Stimulated activated CD4-positive, alpha-beta T cell treated with anti-CD3 and anti-CD28 coated beads, Interleukin-4, amount 100 ng/mL, for 24 hours (primary cell): ENCODE measurements around the gene ENOX2.
"Not testable (repeated sequence)": the region's sequence is repeated elsewhere in the genome, so short reads cannot be mapped to it uniquely, and the experiment has no call there.

Experiments used
- DNase-seq: peaks from one replicate; pipeline ENCODE4 v3.0.0-alpha.2; 2020

ENOX2 gene, protein sequence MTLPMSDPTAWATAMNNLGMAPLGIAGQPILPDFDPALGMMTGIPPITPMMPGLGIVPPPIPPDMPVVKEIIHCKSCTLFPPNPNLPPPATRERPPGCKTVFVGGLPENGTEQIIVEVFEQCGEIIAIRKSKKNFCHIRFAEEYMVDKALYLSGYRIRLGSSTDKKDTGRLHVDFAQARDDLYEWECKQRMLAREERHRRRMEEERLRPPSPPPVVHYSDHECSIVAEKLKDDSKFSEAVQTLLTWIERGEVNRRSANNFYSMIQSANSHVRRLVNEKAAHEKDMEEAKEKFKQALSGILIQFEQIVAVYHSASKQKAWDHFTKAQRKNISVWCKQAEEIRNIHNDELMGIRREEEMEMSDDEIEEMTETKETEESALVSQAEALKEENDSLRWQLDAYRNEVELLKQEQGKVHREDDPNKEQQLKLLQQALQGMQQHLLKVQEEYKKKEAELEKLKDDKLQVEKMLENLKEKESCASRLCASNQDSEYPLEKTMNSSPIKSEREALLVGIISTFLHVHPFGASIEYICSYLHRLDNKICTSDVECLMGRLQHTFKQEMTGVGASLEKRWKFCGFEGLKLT

DNA sequence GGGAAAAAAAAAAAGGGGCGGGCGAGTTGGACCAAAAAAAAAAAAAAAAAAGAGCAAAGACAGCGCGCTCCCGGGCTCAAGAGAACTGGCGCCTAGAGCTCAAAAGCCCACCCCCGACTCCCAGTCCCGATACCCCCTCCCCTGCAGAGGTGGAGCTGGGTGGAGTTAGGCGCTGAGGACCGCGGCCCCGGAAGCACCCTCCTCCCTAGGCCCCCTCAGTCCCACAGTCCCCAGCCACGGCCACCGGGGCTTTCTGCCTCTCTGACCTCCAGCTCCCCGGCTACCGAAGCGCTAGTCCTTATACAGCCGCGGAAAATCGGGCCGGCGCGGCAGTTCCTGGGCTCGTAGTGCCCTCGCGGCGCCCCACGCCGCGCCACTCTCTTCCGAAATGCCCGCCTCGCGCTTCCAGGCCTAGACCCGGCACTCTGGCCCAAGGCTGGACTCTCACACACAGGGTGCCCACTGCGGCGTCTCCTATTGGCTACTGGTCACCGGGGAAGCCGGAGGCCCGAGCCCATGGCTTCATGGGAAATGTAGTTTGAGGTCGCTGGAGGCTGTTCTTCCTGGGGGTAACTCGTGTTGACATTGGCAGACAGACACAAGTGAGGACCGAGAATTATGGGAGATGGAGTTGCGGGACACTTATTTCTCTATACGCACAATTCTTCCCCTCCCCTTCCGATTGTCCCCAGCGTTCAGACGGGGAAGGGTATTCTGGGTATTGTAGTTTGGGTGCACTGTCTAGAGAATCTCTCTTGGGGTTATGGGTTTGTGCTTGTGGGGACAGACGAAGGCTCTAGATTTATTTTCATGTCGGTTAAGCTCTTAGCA is at the start of gene ENOX2:
TSS of gene ENOX2 (minus strand) at position 427 of the 831 bp plus-strand sequence. CDS start 199,993 bp downstream, outside the sequence.
- peak; percentile 84 for DNase-seq

DNA sequence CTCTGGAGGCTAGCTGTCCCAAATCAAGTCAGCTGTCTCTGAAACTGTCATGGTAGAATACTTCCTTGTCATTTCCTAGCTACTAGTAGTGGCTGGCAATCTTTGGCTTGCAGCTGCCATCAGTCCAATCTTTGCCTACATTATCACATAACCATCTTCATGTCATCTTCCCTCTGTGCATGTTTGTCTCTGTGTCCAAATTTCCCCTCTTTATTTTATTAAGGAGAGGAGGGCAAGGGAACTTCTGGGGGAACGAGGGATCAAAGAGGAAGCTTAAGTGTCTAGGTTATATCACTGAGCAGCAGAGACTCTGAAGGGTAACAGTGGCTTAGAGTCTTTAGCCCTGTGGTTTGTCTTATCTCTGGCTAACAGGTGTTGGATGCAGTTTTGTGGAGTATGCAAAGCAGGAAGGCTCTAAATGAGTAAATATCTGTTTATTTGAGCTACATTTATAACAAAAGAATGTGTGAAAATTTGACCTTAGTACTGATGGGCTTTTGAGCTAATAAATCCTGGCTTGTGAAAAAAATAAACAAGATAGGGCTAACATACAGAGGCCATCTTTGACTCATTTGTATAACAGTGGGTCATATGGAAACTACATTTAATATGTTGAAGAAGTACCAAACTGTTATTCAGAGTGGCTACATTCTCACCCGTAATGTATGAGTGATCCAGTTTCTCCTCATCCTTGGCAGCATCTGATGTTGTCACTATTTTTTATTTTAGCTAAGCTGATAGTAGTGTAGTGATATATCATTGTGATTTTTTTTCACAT is 49.4 kb upstream of the ENOX2 start:
- DNase-seq = no peak

DNA sequence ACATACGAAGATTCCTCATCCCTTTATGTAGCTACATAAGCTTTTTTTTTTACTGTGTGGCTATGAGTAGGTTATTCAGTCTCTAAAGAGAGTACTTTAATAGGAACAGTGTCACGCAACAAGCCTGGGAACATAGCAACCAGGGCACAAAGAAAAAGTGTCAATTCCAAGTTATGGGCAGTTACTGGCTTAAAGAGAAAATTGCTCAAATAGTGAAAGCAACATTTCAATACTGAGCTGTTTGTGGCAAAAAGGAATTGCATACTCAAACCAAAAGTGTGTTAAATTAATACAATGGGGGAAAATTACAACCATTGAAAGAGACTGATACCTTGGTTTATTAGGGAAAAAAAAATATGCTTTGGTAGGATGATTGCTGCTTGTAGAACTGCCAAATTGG is 41.2 kb upstream of the ENOX2 start:
- no peak for DNase-seq

DNA sequence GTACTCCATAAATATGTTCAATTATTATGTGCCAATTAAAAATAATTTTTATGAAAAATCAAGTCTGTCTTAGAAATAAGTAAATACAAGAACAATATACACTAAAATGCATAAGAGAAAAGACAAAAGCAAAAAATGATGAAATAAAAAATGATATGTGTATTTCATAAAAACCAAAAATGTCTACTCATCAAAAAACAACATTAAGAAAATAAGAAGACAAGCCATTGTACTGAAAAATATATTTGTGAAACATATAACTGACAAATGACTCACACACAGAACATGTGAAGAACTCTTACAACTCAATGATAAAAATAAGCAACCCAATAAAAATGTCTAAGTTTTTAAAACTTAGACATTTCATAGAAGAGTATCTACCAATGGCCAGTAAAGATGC is 34.1 kb upstream of the ENOX2 start:
- DNase-seq = no peak

DNA sequence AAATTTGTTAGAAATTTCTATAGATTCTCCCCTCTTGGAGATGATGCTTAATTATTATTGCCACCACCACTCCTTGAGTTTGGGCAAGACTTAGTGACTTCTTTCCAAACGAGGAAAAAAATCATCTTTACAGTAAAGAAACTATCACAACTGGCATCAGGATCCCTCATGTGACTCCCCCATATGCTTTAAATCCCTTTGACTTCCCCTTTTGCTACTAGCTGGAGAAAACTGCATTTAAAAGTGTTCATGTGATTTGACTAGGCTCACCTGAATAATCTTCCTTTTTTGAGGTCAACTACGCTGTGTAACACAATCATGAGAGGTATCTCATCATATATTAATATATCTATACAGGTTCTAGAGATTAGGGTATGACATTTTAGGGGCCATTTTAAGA is 30.3 kb upstream of the ENOX2 start:
- no peak for DNase-seq

DNA sequence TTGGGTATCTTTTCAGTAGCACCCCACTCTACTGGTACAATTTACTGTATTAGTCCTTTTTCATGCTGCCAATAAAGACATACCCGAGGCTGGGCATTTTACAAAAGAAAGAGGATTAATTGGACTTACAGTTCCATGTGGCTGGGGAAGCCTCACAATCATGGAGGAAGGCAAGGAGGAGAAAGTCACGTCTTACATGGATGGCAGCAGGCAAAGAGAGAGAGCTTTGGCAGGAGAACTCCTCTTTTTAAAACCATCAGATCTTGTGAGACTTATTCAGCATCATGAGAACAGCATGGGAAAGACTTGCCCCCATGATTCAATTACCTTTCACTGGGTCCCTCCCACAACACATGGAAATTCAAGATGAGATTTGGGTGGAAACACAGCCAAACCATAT is 17.4 kb upstream of the ENOX2 start:
- not testable (repeated sequence) for DNase-seq

DNA sequence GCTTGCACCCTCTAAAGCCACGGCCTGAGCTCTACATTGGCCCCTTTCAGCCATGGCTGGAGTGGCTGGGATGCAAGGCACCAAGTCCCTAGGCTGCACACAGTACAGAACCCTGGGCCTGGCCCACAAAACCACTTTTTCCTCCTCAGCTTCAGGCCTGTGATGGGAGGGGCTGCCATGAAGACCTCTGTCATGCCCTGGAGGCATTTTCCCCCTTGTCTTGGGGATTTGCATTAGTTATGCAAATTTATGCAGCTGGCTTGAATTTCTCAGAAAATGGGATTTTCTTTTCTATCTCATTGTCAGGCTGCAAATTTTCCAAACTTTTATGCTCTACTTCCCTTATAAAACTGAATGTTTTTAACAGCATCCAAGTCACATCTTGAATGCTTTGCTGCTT is 16.7 kb upstream of the ENOX2 start:
- DNase-seq = not testable (repeated sequence)

DNA sequence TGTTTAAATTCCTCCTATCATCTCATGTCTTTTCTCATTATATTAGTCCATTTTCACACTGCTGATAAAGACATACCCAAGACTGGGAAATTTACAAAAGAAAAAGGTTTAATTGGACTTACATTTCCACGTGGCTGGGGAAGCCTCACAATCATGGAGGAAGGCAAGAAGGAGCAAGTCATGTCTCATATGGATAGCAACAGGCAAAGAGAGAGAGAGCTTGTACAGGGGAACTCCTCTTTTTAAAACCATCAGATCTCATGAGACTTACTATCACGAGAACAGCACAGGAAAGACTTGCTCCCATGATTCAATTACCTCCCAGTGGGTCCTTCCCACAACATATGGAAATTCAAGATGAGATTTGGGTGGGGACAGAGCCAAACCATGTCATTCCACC is 15.5 kb upstream of the ENOX2 start:
- DNase-seq = not testable (repeated sequence)

DNA sequence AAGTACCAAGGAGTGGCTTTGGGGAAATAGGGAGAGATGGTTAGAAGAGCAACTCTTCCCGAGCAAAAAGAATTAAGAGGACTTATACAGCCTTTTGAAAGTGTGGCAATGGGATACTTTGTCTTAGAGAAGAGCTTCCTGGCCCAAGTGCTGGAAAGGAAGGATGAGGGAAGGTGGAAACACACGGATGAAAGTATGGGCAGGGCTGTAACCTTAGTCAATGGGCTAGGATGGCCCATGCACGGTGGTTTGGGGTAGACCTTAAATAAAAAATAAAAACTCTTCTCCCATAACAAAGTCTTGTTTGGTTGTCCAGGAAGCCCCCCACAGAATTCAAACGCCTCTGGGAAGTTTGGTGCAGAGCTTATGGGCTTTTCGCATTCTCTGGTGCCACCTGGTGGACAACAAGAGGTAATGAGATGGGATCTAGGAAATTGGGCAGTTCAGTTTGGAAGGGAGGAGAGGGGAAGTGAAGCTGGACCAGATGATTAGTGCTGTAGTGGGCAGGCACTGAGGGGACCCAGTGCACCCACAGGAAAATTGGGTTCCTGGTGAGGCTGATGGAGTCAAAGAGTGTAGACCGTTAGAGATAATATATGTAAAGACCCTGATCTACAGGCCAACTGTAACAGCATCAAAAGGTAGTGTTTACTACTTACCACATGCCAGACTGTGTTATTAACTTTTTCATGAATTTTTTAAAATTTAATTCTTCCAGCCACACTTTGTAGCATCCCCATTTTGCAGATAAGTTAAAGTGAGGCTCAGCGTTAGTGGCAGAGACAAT is 13.8 kb upstream of the ENOX2 start:
- DNase-seq = peak; percentile 42

DNA sequence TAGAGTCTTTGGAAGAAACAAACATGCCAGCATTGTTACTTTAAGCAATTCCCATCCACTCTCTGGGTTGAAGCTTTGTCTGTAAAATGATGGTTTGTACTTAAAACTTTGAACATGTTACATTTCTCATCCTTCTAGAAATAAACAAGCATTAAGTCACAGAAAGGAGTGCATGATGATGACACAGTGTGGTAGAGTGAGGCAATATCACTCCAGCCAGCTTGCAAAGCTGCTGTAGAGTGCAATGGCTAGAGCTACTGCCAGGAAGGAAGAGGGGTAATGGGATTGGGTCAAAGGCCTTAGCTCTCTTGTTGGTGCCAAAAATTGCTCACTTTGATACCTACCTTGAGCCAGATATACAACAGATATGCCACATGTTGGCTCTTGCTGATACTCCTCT is 12.3 kb upstream of the ENOX2 start:
- no peak for DNase-seq

DNA sequence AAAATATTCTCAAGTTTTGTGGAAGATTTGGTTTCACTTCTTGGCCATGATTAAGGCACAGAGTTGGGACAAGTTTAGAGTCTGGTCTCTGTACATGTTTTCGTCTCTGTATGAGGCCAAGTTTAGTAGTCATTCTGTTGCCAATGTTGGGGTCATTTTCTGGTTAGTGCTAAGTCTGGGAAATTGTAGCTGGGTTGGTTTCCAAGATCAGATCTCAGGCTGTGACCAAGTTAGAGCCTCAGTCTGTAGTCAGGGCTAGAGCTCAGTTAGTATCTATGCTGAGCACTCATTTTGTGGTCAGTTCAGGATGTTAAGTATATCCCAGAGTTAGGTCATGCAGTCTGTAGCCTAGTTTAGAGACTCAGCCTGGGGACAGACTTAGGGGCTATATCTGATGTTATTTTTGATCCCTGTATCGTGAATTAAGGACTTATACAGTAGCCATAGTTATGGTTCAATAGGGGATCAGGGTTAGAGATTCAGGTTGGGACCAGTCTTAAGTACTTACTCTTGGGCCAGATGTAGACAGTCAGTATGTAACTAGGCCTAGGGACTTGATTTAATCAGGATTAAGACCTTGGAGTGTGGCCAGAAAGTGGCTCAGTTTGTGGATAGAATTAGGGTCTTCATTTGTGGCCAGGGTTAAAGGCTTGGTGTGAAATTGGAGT is 6.6 kb upstream of the ENOX2 start:
- DNase-seq = no peak

DNA sequence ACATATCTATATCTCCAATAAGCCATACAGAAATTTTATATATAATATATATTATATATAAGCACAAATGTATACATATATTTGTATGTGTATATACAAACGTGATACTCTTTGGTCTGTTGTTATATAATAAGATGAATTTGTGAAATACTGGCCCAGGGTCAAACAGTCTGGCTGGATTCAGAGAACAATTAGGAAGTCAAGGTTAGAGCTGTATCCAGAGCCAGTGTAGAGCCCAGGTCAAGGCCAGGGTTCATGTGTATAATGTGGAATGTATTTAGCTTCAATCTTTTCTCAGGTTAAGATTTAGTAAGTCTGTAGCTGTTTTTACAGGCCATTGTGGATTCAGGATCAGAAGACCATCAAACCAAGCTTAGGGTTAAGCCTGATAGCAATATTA is 3.8 kb upstream of the ENOX2 start:
- DNase-seq = no peak

DNA sequence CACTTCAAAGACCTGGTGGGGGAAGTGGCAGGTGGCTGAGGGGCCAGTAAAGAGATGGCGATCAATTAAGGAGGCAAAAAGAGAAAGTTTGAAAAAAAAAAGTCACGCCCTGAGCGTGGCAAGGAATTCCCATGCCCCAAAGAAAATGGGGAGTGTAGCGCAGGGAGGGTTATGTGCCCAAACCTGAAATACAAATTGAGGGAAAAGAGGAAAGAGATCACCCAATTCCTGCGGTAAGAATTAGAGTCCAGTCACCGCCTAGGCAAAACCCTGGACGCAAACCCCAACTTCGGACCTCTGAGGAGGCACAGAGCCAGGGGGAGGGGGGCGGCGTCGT is 595 bp downstream of the ENOX2 start:
- DNase-seq = no peak

DNA sequence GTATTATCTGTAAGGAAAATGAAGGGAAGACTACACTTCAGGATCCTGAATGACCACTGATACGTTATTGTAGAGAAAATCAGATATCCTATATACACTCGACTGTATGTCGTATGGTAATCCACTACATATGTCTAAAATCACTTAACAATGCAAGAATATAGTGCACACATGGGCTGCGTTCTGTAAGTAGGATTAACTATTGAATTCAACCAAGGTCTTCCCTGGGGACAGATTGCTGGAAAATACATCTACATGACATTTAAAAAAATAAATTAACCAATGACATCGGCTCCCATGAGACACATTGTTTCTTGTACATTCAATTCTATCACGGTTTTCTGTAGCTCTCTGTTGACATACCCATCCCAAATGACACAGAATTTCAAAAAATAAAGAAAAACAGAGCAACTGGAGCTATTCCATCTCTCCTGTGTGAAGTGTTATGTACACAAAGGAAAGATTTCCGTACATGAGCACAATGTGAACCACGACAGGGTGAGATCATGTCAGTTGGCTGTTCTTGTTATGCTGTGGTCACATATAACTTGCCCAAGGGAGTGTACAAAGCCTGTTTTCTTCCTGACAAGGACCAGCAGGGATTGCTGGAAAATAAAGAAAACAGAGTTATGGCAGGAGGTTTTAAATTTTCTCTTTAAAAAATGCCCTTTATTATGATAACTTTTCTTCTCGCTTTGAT is 6.1 kb downstream of the ENOX2 start:
- DNase-seq = no peak

DNA sequence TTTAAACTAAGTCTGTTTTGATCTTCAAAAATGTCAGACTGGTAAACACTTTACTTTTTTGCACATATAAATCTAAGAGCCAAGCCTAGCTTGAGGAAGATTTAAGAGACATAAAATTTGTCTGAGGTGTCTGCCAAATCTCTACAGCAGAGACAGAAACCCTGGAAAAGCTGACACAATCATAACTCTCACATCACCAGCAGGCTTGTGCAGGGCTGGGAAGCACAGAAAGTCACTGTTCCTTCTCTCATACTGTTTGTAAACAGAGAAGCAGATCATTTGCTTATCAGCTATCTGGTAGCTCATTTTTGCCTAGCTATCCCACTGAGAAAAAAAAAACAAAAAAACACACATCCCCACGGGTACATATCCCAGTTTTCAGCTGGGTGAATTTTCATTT is 7.0 kb downstream of the ENOX2 start:
- no peak for DNase-seq

DNA sequence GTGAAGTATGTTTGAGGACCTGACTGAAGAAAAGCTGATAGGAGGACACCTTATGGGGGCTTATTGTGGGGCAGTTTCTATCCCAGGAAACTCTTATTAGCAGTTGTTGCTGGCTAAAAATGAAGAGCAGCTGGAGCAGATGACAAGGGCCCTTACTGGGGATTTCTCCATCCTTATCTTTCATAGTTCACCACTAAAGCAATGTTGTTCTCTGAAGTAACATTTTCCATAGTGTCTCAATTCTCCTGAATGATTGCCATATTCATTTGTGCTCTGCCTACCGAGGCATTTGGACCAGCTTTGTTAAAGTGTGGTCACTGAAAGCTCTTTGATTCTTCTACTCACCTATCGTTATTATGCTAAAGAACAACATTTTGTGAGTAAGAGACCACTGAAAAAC is 7.7 kb downstream of the ENOX2 start:
- DNase-seq = no peak

DNA sequence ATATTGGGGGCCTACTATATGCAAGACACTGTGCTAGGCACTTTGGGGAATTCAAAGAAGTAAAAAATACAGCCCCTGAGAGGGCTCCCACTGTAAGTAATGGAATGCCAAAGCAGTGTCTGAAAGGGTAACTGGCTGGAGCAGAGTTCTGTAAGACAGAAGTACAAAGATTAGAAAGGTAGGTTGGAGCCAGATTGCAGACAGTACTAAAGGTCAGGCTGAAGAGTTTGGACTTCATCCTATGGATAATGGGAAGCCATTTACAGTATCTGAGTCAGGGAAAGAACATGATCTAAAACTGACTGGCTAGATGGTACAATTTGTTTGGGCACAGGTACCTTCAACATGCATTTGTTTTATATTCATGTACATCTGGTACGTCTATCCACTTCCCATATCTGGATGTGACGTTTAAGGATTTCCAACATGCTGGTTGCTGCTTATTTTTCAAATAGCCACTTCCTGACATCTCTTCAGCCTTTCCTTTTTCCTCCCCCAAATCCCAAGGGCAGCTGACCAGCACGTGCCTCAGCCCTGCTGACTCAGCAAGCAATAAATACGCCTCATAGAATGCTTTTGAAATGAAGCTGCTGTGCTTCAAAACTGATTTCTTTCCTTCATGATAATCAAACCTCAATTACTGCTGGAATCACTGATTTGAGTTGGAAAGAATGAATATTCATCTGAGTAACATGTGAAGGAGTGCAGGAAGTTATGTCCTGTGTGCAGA is 9.5 kb downstream of the ENOX2 start:
- DNase-seq = no peak

DNA sequence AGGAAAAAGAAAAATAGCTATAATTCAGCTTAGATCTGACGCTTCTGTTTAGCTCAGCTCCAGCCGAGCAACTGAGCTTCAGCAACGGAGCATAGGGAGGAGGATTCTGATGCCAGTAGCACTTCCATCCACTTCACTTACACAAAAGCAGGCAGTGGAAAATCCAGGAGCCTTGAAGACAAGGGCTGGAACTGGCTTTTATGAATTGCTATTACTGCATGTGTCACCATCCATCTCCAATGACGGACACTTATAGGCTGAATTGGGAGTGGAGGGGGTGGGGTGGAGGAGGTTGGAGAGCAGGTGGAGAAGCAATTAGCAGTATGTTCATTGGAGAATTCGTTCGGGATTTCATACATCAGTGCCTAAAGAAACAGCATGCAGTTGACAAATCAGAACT is 15.6 kb downstream of the ENOX2 start:
- DNase-seq = no peak

DNA sequence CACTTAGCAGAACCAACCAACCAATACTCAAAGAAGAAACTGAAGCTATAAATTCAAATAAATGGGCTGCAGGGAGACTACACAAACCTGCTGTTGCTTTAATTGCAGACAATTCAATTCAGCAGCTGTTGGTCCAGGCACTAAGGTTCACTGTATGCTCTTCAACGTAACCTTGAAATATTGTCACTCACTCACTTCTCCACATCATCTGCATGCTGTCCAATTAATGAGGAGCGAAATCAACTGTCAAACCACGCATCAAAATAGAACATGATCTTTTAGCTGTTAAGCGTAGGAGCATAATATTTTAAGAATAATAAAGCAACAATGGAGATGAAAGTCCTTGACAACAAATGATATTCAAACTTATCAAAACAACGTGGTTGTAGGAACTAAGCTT is 17.0 kb downstream of the ENOX2 start:
- no peak for DNase-seq

DNA sequence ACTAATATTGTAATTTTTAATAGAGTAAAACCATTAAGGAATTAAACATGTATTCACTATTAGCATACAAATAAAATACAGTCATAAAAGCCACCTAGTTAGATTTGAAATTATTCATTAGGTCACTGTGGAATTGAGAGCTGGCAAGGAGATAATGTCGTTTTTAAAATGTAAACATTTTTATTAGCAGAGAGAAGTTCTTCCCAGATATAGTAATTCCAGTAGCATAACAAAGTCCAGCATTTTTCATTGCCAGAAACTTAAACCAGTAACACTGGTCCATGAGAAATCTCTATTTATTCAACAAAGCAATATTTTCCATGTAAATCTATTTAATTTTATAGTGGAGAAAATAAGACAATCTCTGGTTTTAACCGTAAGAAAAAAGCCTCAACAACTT is 17.5 kb downstream of the ENOX2 start:
- no peak for DNase-seq
